Subcutaneous adipose tissue (tissue), 4 donors: ENCODE data around the gene ENDOG. TPM values are rescaled to one million over a fixed set of nuclear protein-coding genes. Genes with fewer than 3 reads are reported as not detected.

Experiments
- CTCF ChIP-seq: fragments of 450-650 bp; IDR thresholded peaks from one replicate; pipeline ENCODE4 v1.5.1; 2016; ENCODE audit warnings: low read depth, mild to moderate bottlenecking, control low read depth, antibody characterized with exemption, moderate library complexity
- total RNA-seq, 4 donors: library from RNA; depleted of rRNA; stranded (reverse); fragments of >200 nt; gene quantifications; one replicate each; pipeline ENCODE4 v1.1.0, GENCODE V29; 2016

ENDOG gene
- total RNA-seq, 4 donors from 2014 or later: 12.1 to 29.8 (median 19.9) TPM

GRCh38 chr9:128846680-128847030 is 28.4 kb downstream of the ENDOG start:
- no peak for TF ChIP-seq CTCF

- no peak for TF ChIP-seq CTCF
Measured at GRCh38 chr9:128847803-128848202, 29.5 kb downstream of the ENDOG start.

GRCh38 chr9:128860937-128861336 is 42.6 kb downstream of the ENDOG start:
- TF ChIP-seq CTCF: no peak

- no peak for TF ChIP-seq CTCF
Measured at GRCh38 chr9:128861501-128861900, 43.2 kb downstream of the ENDOG start.

- TF ChIP-seq CTCF: no peak
Measured at GRCh38 chr9:128862401-128862851, 44.1 kb downstream of the ENDOG start.

GRCh38 chr9:128863647-128864046 is 45.3 kb downstream of the ENDOG start:
- TF ChIP-seq CTCF: no peak

GRCh38 chr9:128870128-128870940 is 52.0 kb downstream of the ENDOG start:
- no peak for TF ChIP-seq CTCF

Other genes starting within 250 kb of the ENDOG start
- 10 to 100 TPM; 15.0 to 21.4 (median 18.5) TPM for gene DYNC2I2, start 161.7 kb upstream of the ENDOG start, total RNA-seq
- gene SET, start 129.3 kb upstream of the ENDOG start, total RNA-seq: 100 to 1,000 TPM; 116 to 160 (median 146) TPM
- gene PKN3, start 116.0 kb upstream of the ENDOG start, total RNA-seq: 10 to 100 TPM in 1 of 4 donors, 1 to 10 TPM in 3; 1.3 to 13.2 (median 4.7) TPM
- gene ZDHHC12, start 94.4 kb upstream of the ENDOG start, total RNA-seq: 10 to 100 TPM; 11.7 to 36.5 (median 27.0) TPM
- gene ZER1, start 46.6 kb upstream of the ENDOG start, total RNA-seq: 10 to 100 TPM; 30.9 to 80.1 (median 34.7) TPM
- 10 to 100 TPM in 3 of 4 donors, 1 to 10 TPM in 1; 9.0 to 27.9 (median 12.4) TPM for gene TBC1D13, start 31.2 kb upstream of the ENDOG start, total RNA-seq
- 10 to 100 TPM; 20.2 to 38.1 (median 23.7) TPM for gene SPOUT1, start 11.3 kb downstream of the ENDOG start, total RNA-seq
- gene KYAT1, start 63.5 kb downstream of the ENDOG start, total RNA-seq: 1 to 10 TPM; 1.5 to 7.5 (median 2.1) TPM
- gene LRRC8A, start 63.6 kb downstream of the ENDOG start, total RNA-seq: 10 to 100 TPM; 17.2 to 78.6 (median 24.4) TPM
- gene PHYHD1, start 102.5 kb downstream of the ENDOG start, total RNA-seq: 10 to 100 TPM; 16.1 to 82.3 (median 29.9) TPM
- 10 to 100 TPM; 10.4 to 16.6 (median 11.5) TPM for gene DOLK, start 129.1 kb downstream of the ENDOG start, total RNA-seq
- 10 to 100 TPM; 21.1 to 62.9 (median 28.6) TPM for gene NUP188, start 129.2 kb downstream of the ENDOG start, total RNA-seq
- 10 to 100 TPM; 24.8 to 74.8 (median 52.5) TPM for gene SH3GLB2, start 209.8 kb downstream of the ENDOG start, total RNA-seq
- gene MIGA2, start 218.1 kb downstream of the ENDOG start, total RNA-seq: 10 to 100 TPM in 2 of 4 donors, 1 to 10 TPM in 2; 8.8 to 50.5 (median 12.4) TPM